Endothelial cell of umbilical vein (primary cell): Measurements from ENCODE around the gene NTRK1. TPM values are rescaled to one million over a fixed set of nuclear protein-coding genes. Genes with fewer than 3 reads are reported as not detected.

Experiments
- BruUV-seq: library from RNA; stranded (reverse); fragments of 400-500 nt; replicated peaks from 2 replicates; lab custom pipeline; 2021; lab: Mats Ljungman, UMichigan
- CTCF ChIA-PET: fragments of 300-600, 350-600 bp; sonication (Branson Sonifier 250); formaldehyde crosslinking; loops from one replicate; lab custom pipeline; 2021; ENCODE audit warnings: antibody characterized with exemption, inconsistent platforms; lab: Charles Lee
- POLR2A ChIA-PET: fragments of 300-600, 350-600 bp; sonication (Branson Sonifier 250); formaldehyde crosslinking; loops from one replicate; lab custom pipeline; 2021; ENCODE audit warnings: antibody characterized with exemption, inconsistent platforms; lab: Charles Lee
- DNase-seq: peaks from one replicate; pipeline ENCODE4 v3.0.0-alpha.2; 2011; ENCODE audit warnings: low read depth, low spot score
- FAIRE-seq: peaks from 2 replicates; lab custom pipeline; 2011; peaks lifted over from hg19 to GRCh38; lab: Jason Lieb, UNC
- H2AFZ ChIP-seq: 2 replicates; pipeline ENCODE4 v1.6.0; 2012; ENCODE audit warnings: low read depth, low read length, control low read depth, inconsistent platforms
- H3K27ac ChIP-seq: 2 replicates; pipeline ENCODE4 v1.5.1; 2011; ENCODE audit warnings: low read depth, mild to moderate bottlenecking, control low read depth, low read length, moderate library complexity; ENCODE audit not compliant: insufficient read depth
- H3K27me3 ChIP-seq, 2 experiments: 2 replicates each; pipeline versions ENCODE4 v1.6.0 to v1.6.1; 2011; ENCODE audit warnings: low read length in 2 of 2, mixed read lengths in 1 of 2; ENCODE audit not compliant: control insufficient read depth in 2 of 2, insufficient read depth in 2 of 2
- H3K36me3 ChIP-seq, 2 experiments: 2 replicates in 1 of 2; 3 replicates in 1 of 2; pipeline ENCODE4 v1.5.1; 2011; ENCODE audit warnings: low read length in 2 of 2, mild to moderate bottlenecking in 1 of 2, moderate library complexity in 1 of 2; ENCODE audit not compliant: control insufficient read depth in 2 of 2, insufficient read depth in 2 of 2; ENCODE audit errors: extremely low read depth in 1 of 2
- H3K4me1 ChIP-seq: 3 replicates; pipeline ENCODE4 v1.5.1; 2011; ENCODE audit warnings: mild to moderate bottlenecking, low read length; ENCODE audit not compliant: control insufficient read depth, insufficient read depth; ENCODE audit errors: extremely low read depth
- H3K4me2 ChIP-seq: 2 replicates; pipeline ENCODE4 v1.6.1; 2011; ENCODE audit warnings: low read length, control low read depth, mixed read lengths; ENCODE audit not compliant: insufficient read depth
- H3K4me3 ChIP-seq, 3 experiments: fragments of 200-600 bp in 1 of 3; sonication (generic), shearing (Covaris generic) in 1 of 3; replicated peaks in 1 of 3; 2 replicates each; pipeline ENCODE4 v1.5.1; 2011 to 2016; ENCODE audit warnings: control low read depth in 3 of 3, low read length in 3 of 3, mild to moderate bottlenecking in 2 of 3, inconsistent platforms in 1 of 3, low read depth in 1 of 3, moderate library complexity in 1 of 3; ENCODE audit not compliant: insufficient read depth in 1 of 3
- H3K79me2 ChIP-seq: 2 replicates; pipeline ENCODE4 v1.6.0; 2012; ENCODE audit warnings: low read length, inconsistent platforms; ENCODE audit not compliant: control insufficient read depth, insufficient read depth
- H3K9ac ChIP-seq: replicated peaks from 2 replicates; pipeline ENCODE3; 2011; ENCODE audit warnings: low read length, control low read depth; ENCODE audit not compliant: insufficient read depth; ENCODE audit errors: extremely low read depth
- H3K9me1 ChIP-seq: replicated peaks from 3 replicates; pipeline ENCODE4 v1.6.0; 2011; ENCODE audit warnings: mild to moderate bottlenecking, low read length; ENCODE audit not compliant: control insufficient read depth, insufficient read depth; ENCODE audit errors: extremely low read depth
- H3K9me3 ChIP-seq: replicated peaks from 2 replicates; pipeline ENCODE4 v1.5.1; 2012; ENCODE audit warnings: low read length, inconsistent platforms; ENCODE audit not compliant: control insufficient read depth, insufficient read depth
- H4K20me1 ChIP-seq: replicated peaks from 2 replicates; pipeline ENCODE3; 2011; ENCODE audit warnings: mild to moderate bottlenecking, low read length; ENCODE audit not compliant: control insufficient read depth, insufficient read depth; ENCODE audit errors: extremely low read depth
- EZH2 ChIP-seq: IDR thresholded peaks from 2 replicates; pipeline ENCODE4 v1.6.1; 2012; ENCODE audit warnings: borderline replicate concordance, low read depth, mild to moderate bottlenecking, moderate library complexity, low read length, inconsistent platforms; ENCODE audit not compliant: severe bottlenecking
- GATA2 ChIP-seq: IDR thresholded peaks from 2 replicates; pipeline ENCODE4 v1.7.0; 2011; ENCODE audit warnings: low read depth, mild to moderate bottlenecking, moderate library complexity, mixed read lengths, low read length; ENCODE audit not compliant: insufficient read length, insufficient read depth
- POLR2A ChIP-seq: IDR thresholded peaks from 2 replicates; pipeline ENCODE4 v1.6.1; 2012; ENCODE audit warnings: low read depth, mild to moderate bottlenecking, control low read depth, low read length
- dilution Hi-C: fragments of 300-500 bp; cut with MboI; formaldehyde crosslinking; loops from one replicate; pipeline ENCODE4 v1.15.0; 2019; ENCODE audit warnings: low sequenced_read_pairs; ENCODE audit not compliant: extremely low pct_ligation_motif_present
- intact Hi-C: fragments of 100-400 bp; cut with micrococcal nuclease; formaldehyde crosslinking; loops from one replicate; pipeline ENCODE4 v1.10.0; 2022
- polyA plus RNA-seq, 4 experiments: library from polyadenylated mRNA; depleted of rRNA in 3 of 4; stranded (reverse) in 3 of 4; unstranded in 1 of 4; fragments of >200 nt; gene quantifications; 2 replicates each; pipeline versions ENCODE4 v1.2.1 to v1.2.3, GENCODE V29; 2011 to 2012; ENCODE audit warnings: missing spikeins in 1 of 4
- total RNA-seq: library from RNA; stranded (reverse); gene quantifications from 2 replicates; pipeline ENCODE4 v1.2.3, GENCODE V29; 2021

Gene NTRK1
- total and polyA plus RNA-seq, 2 donors (not counting 3 experiments of a cell fraction or from before 2014, with no cell fraction given): 0.07 TPM; not detected in 1

DNA sequence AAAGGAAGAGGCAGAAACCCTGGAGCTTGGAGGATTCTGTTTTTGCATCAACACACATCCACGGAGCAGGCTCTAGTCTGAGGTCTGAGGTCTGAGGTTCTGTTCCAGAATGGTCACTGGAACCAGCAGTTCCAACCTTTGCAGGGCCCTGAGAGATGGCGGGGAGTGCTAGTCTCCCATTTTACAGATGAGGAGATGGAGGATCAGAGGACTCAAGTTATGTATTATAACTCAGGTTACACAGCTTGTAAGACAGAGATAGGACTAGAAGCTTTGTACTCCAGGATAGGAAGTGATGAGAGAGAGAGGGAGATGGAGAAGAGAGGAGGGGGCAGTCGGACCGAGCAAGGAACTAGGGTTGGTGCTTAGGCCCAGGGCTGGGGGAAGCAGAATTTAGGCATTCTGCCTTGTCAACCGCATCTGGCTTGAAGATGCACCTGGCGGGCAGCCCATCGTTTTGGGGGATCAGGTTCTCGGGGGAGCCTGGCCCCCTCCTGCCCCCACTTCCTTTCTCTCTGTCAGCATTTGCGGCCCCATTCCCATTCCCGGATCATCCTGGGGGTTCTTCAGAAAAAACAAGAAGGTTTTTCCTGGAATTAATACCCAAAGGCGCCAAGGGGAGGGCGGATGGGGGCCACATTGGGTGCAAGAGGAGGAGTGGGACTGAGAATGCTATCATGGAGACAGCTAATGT lies 38.5 kb downstream of the NTRK1 start:
- peak overlapping the region; percentile 79 for H3K9ac ChIP-seq

GRCh38 chr1:156899956-156900718 lies 39.5 kb downstream of the NTRK1 start:
- Histone ChIP-seq H4K20me1 (no peaks in the 10 kb centered on the region), H3K27ac (peak overlapping the region; percentile 95), H3K79me2 (peaks cover 93% of the 10 kb centered on the region), H3K4me2 (no peak overlapping the region), H3K9me3 (no peaks in the 10 kb centered on the region), H3K36me3 (peaks cover 0 to 7% of the 10 kb centered on the region in 2 experiments), H2AFZ (no peak overlapping the region), H3K4me1 (peaks cover 89% of the 10 kb centered on the region), H3K9me1 (no peaks in the 10 kb centered on the region), H3K9ac (peak overlapping the region; percentile 22), H3K27me3 (no peaks in the 10 kb centered on the region), H3K4me3 (no peak overlapping the region)
- intact Hi-C loops: loop anchor here (10.0 kb wide), 1 partner anchor 395 kb away; the partner anchor contains the start of gene MEF2D
- POLR2A ChIA-PET: no interaction called here
- dilution Hi-C loops: no loop called here
- FAIRE-seq (peak; percentile 83), DNase-seq (peak; percentile 57)
- CTCF ChIA-PET: interaction anchor here (1.0 to 1.8 kb wide), 5 partner anchors 8 to 41 kb away, joined by 3 to 8 read pairs (median 5); no protein-coding TSS in a partner anchor
- TF ChIP-seq EZH2 (no peak), GATA2 (no peak)
- BruUV-seq: no TSS peak

More for the DNA sequence above, 38.5 kb downstream of the NTRK1 start:
- peak overlapping the region; percentile 95 for H3K27ac ChIP-seq
- no peaks in the 10 kb centered on the region for H3K9me1 ChIP-seq
- peaks cover 93% of the 10 kb centered on the region for H3K79me2 ChIP-seq
- H3K36me3 ChIP-seq: peaks cover 0 to 5% of the 10 kb centered on the region in 2 experiments
- peaks cover 88% of the 10 kb centered on the region for H3K4me1 ChIP-seq
- H3K27me3 ChIP-seq: no peaks in the 10 kb centered on the region
- BruUV-seq: no TSS peak
- no peak for DNase-seq
- H4K20me1 ChIP-seq: no peaks in the 10 kb centered on the region
- peak; percentile 8 for FAIRE-seq
- peak overlapping the region in 1 of 3 experiments; percentile 38 for H3K4me3 ChIP-seq
- POLR2A ChIA-PET: no interaction called here
- H2AFZ ChIP-seq: no peak overlapping the region
- dilution Hi-C loops (no loop called here), intact Hi-C loops (loop anchor here (10.0 kb wide), 1 partner anchor 394 kb away; the partner anchor contains the start of gene MEF2D)
- H3K4me2 ChIP-seq: peak overlapping the region; percentile 77
- no peaks in the 10 kb centered on the region for H3K9me3 ChIP-seq
- peak; percentile 59 for TF ChIP-seq POLR2A
- no peak for TF ChIP-seq GATA2
- CTCF ChIA-PET: interaction anchor here (0.7 to 2.8 kb wide), 5 partner anchors 11 to 173 kb away, joined by 3 to 14 read pairs (median 6); partner anchors contain the start of gene LRRC71
